HG02973 (cell line): ENCODE results near the gene RGL4.
"Not testable (repeated sequence)": the region's sequence is repeated elsewhere in the genome, so short reads cannot be mapped to it uniquely, and the experiment has no call there.

Experiments used
- ATAC-seq: cut with Tn5 transposase; IDR thresholded peaks from one replicate; pipeline ENCODE4 v1.9.1; 2021; ENCODE audit warnings: moderate library complexity; ENCODE audit not compliant: unreplicated experiment

RGL4 gene, protein sequence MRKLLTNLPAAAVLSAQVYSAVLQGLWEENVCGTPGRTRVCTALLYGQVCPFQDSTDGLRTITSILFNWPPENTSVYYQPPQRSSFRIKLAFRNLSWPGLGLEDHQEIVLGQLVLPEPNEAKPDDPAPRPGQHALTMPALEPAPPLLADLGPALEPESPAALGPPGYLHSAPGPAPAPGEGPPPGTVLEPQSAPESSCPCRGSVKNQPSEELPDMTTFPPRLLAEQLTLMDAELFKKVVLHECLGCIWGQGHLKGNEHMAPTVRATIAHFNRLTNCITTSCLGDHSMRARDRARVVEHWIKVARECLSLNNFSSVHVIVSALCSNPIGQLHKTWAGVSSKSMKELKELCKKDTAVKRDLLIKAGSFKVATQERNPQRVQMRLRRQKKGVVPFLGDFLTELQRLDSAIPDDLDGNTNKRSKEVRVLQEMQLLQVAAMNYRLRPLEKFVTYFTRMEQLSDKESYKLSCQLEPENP

DNA sequence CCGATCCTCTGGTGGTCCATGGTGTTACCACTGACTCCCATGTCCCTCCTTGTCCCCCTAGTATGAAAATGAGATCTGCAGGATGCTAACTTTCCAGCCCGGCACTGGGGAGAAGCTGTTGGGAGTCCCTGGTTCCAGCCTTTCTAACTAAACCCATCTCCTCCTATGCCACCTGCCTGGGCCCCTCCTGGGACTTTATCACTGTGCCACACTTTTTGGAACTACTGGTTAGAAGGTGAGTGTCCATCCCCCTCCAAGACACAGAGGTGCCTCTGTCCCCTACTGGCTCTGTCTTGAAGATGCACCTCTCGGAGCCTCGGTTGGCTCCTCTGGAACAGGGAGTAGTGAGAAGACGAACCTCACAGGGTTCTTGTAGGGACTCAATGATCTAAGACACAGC is at the start of gene RGL4:
RGL4 (plus strand) TSS at position 301 of the 400 bp plus-strand sequence. CDS start 1,018 bp downstream, outside the sequence.
- no peak for ATAC-seq

DNA sequence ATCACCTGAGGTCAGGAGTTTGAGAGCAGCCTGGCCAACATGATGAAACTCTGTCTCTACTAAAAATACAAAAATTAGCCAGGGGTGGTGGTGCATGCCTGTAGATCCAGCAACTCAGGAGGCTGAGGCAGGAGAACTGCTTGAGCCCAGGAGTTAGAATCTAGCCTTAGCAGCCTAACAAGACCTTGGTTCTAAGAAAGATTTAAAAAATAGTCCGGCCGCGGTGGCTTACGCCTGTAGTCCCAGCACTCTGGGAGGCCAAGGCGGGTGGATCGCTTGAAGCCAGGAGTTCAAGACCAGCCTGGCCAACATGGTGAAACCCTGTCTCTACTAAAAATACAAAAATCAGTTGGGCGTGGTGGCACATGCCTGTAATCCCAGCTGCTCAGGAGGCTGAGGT is 44.3 kb upstream of the RGL4 start:
- not testable (repeated sequence) for ATAC-seq

DNA sequence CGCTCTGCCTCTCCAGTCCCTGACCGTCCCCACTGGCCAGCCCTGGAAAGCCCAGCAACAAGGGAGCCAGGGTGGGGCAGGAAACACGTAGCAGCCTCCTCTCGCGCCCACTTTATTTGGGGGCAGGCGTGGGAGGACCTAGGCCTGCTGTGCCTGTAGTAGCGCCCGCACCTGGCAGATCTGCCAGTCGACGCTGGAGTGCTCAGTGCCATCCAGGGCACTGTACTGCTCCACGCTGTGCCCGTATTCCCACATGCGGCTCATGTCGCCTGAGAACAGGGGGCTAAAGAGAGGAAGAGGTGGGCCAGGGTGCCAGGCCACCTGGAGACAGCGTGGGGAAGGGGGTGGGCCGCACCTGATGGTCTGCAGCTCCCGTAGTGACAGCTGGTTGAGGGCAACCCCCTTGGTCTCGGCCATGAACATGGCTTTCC is 41.7 kb upstream of the RGL4 start:
- no peak for ATAC-seq

DNA sequence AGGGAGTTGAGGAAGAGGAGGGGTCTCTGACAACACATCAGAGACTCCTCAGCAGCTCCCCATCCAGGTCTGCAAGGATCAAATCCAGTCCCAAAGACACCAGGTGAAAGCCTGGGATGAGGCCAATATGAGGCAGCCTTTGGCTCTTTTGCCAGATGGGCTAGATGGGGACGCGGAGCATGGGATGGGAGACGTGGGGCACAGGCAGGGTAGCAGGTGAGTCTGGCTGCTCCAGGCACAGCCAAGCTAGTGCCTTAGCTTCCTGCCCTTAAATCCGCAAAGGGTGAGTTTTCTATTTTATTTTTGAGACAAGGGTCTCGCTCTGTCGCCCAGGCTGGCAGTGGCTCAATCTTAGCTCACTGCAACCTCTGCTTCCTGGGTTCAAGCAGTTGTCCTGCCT is 39.1 kb upstream of the RGL4 start:
- ATAC-seq = no peak

DNA sequence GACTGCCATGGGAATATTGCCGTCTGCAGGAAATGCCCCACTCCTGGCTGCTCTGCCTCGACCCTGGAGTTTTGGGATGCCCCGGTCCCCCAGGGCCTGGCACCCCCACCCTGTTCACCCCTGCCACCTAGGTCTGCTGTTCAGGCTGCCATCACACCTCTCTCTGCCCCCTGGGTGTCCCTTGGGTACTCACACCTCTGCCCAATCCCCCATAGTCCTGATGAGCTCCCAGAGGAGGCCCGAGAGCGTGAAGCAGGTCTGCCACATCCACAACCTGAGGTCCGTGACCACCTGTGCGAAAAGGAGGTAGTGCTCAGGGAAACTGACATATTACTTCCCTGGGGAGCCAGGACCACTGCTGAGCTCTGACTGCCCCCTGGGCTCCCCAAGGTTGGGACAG is 38.5 kb upstream of the RGL4 start:
- ATAC-seq = no peak

DNA sequence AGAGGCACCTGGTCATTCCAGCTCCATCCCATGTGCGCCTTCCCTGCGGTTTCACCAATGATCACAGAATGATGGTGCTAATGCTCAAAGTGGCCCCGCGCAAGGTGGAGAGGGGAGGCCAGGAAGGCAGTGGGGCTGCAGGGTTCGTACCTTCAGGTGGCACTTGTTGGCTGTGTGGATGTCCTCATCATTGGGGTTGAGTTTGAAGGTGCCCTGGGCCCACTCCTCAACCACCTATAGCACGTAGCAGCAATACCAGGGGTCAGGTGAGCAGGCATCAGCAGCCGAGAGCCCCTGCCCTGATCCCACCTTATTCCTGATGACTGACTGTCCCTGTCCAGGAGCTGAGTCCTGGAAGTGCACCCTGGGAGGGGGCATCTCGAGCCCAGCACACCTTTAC is 38.1 kb upstream of the RGL4 start:
- ATAC-seq = no peak

DNA sequence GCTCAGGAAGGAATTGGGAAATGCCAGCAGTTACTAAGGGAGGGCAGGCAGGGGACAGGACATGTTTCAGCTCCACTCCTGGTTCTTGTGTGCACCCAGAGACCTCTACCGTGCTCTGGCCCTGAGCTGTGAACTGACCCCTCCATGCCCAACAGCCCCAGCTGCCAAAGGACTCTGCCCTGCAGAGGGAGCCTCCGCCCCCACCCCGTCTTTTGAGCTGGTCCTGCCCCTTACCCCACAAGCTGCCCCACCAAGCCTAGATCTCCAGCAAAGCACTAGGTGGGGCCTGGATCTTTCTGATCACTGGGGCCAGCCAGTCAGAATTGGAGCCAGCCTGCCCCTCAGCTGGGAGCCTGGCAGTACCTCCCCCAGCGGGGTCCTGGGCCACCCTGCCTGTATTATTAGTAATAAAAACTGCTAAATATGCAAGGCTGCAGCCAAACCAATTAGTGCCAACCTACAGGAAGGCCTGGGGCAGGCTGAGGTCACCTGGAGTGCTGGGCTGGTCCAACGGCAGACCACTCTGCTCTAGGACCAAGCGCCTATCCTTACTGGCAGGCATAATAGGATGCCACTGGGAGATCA is 34.8 kb upstream of the RGL4 start:
- ATAC-seq = no peak

DNA sequence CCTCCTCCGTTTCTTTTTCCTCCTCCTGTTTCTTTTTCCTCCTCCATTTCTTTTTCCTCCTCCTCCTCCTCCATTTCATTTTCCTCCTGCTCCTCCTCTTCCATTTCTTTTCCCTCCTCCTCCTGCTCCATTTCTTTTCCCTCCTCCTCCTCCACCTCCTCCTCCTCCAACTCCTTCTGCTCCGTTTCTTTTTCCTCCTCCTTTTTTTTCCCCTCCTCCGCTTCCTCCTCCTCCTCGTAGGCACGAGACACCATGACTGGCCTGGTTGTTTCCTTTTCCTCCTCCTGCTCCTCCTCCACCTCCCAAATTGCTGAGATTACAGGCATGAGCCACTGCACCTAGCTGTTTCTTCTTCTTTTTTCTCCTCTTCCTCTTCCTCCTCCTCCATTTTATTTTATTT is 33.1 kb upstream of the RGL4 start:
- ATAC-seq = no peak

DNA sequence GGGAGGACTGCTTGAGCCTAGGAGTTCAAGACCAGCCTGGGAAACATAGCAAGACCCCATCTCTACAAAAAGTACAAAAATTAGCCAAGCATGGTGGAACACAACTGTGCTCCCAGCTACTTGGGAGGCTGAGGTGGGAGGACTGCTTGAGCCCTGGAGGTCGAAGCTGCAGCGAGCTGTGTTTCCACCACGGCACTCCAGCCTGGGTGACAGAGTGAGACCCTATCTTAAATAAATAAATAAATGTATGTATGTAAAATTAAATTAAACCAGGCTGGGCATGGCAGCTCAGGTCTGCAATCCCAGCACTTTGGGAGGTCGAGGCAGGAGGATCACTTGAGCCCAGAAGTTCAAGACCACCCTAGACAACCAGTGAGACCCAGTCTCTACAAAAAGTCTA is 30.4 kb upstream of the RGL4 start:
- ATAC-seq = not testable (repeated sequence)

DNA sequence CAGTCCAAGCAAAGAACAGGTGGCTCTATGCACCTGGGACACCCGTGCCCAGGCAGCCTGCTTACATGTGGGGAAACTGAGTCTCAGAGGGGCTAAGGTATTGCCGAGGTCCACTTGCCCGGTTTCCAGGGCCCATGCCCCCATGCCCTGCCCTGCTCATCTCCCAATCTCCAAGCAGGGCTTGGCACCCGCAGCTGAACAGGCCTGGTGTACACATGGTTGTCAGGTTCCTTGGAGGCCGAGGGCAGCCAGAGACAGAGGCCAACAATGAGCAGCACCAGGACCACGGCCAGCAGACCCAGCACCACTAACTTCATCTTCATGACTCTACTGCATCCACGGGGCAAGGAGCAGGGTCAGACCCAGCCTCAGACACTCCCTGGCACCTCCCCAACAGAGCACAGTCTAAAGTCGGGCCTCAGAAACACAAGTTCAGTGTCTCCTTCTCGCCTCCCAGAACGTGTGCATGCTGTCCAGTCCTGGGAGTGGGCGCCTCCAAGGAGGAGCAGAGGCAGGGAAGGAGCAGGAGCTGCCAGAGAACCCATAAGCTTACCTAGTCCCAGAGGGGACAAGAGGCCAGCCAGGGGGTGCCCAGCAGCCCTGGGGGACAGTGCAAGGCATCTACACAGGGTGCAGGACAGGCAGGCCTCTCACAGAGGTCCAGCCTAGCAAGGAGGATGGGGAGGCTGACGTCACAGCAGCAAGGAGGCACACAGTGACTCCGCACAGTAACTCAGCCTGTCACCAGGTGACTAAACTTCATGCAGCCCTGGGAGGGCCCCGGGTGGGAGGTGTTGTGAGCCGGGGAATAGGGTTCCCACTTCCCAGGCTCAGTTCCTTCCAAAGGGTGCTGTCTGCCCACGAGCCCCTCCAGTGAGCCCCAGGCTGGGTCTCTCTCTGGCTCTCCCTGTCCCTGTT is 20.2 kb upstream of the RGL4 start:
- no peak for ATAC-seq

DNA sequence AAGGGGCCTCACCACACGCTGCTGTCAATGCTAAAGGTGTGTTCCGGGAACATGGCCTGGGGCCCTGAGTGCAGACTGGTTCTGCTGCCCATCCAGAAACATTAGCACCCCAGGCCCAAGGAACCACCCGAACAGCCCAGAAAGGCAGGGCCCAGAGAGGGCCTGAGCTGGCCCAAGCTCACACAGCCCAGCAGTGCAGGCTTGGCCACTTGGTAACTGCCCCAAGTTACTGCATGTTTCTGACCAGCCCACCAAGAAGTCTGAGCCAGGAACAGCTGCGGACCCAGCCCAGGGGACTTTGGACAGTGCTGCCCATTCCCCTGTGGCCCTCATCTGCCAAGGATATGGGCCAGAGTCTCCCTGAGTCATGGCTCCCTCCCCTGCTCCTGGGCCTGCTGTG is 19.4 kb upstream of the RGL4 start:
- not testable (repeated sequence) for ATAC-seq

DNA sequence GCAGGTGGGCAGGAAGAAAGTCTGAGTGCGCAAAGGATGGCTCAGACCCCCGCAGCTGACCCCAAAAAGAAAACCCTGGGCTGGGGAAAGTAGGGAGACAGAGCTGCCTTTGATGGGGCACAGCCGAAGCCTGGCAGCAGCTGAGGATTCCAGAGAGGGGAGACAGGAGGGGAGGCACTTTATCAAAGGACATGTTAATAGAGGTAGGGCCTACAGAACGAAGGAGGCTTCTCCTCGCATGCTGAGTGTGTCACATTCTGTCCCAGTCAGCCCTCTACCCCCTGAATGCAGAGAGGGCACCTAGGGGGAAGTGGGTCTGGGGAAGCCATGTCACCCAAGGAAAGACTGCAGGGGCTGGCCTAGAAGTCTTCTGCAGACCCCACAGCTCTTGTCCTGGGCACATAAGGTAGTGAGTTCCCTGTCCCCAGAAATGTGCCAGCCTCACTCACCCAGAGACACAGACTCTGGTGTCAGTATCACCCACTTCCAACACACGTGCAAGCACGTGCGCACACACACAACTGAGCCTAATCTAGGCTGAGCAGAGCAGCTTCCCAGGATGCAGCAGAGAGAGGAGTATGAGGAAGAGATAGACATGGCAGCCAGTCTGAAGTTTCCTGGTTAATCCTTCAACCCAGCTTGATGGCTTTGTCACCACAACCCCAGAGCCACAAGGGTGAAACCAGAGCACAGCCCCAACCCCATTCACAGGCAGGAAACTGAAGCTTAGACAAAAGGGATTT is 18.3 kb upstream of the RGL4 start:
- ATAC-seq = not testable (repeated sequence)

DNA sequence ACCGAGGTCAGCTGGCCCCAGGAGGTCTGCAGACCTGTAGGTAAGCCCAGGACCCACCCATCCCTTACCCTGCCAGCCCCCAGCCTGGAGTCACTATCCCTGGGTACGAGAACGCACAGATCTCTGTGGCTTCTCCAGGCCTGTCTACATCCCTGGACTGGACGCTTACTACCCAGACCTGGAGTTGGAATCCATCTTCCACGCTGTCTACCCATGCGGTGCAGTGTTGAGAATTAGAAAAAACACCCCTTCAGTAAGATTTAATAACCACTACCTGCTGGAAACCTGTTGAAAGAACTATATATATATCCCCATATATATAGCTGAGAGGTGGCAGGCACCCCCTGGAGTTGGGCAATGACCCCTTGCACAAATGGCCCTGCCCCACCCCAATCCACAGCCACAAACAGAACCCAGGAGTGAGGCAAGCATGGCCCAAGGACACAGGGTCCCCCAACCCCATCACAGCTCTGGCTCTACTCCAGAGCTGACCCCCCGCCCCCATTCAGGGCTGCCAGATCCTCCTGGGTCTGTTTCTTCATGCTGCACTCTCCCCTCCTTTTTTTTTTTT is 17.7 kb upstream of the RGL4 start:
- no peak for ATAC-seq

DNA sequence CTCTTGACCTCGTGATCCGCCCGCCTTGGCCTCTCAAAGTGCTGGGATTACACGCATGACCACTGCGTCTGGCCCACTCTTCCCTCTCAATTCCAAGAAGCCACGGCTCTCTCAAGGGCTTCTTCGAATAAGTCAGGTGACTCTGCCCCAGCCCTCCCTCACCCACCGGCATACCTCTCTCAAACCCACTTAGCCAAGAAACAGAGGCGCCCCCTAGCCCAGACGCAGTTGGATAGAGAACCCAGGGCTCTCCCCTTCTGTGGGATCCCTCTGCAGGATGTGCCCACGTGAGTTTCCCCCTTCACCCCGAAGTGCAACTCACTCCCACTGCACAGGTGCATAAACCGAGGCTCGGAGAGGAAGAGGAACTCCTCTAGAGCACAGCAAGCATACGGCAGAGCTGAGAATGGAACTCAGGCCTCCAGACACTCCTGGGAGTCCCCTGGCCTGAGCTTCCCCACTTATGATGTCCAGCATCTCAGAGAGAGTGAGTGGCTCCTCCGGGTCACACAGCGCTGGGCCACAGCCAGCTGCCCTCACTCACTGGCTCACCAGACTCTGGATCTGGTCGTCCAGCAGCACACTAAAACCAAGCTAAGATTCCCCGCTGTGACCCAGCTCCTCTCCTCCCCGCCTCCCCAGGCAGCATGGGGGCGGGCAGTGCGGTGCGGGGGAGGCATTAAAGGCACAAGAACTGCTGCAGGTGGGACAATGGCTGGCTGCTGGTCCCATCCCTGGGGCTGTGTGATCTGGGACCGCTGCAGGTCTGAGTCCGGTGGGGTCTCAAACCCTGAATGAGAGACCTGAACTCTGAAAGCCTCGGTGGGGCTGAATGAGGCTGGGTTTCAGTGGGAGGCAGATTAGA is 16.8 kb upstream of the RGL4 start:
- ATAC-seq = no peak

DNA sequence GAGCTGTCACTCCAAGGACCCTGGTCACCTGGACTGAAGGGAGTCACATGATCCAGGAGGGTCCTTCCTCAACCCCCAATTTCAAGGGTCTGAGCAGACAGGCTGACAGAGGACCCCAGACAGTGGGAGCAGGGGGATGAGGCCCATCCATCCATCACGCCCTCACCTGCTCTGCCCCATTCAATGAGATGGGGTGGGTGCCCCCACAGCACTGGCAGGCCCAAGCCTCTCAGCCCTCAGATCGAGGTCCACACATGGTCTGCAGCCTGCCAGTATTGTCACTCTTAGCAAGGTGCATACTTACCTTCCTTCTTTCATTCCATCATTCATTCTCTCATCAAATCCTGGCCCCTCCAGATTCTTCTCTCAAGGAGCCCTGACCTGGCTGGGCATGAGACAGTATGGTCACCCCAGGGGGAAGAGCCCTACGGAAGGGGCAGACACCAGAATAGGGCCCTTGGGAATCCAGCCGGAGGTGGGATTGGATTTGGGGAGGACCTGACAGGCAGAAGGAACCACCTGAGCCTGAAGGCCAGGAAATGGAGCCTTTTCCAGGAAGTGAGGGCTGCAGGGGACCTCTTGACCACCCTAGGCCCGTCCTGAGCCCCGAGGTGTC is 15.8 kb upstream of the RGL4 start:
- not testable (repeated sequence) for ATAC-seq

DNA sequence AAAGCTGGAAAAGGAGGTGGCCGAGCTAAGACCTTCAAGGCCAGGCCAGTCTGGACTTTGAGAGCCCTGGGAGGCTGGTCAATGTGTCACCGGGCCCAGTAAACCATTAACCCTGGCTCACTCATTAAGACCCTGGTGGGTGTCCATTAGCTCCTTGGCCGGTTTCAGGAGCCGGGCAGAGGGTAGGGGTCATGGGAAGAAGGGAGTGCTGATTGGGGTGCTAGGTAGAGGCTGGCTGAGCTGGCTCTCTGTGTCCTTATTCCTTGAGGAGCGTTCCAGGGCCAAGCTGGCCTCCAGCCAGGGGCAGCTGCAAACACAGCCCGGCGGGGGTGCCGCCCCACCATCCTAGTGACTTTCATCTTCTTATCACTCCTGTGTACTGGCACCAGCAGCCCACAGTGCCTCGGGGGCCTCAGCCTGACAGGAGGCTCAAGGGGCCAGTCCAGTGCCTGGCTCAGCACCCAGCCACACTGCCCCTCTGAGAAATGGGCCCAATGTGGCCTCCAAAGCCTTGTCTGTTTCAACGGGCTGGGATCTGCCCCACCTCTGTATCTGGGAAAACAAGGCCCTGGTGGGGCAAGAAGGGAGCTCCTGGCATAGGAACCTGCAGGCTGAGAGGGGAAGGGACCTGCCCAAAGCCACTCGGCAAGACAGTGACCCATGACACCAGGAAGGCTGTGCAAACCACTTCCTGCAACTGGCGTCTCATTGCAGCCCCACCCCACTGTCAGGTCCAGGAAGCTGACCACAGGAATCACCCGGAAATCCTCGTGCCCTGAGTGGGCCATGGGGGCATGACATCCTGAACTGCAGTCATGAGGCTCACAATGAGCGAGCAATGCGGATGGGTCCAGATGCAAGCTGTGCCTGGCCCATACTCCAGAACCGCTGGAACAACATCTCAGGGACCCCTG is 15.1 kb upstream of the RGL4 start:
- ATAC-seq = no peak

DNA sequence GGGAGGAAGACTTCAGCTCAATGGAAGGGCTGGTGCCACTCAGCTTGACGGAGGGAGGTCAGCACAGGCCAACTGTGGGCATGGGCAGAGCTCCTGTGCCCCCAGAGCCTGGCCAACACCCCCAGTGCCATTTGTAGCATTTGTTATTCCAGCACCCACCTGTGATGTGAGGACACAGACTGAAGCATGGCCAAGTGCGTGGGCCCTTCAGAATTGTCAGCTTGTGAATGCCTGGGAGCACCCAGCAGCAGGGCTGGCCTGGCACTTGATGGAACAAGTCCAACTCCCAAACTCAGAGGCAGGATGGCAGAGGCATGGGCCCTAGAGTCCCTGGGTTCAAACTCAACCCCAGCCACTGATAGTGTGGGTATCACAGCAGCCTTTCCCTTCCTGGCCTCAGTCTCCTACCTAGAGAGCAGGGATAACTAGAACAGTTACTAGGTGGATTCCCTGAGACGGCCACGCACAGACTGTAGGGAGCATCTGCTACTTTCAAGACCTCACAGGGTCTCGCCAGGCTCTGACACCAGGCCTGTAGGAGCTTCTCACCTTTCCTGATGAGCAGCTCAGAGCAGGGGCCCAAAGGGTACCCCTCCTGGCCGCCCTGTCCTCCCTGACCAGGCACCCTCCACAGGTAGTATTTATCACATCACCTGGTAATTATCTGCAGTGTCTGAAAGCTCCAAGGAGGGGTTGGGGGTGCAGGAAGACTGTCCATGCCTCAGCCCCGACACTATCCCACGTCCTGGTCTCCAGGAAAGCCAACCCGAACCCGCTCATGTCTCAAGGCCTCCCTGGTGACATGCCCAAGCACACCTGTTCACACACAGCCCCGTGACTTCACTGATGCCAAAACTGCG is 13.7 kb upstream of the RGL4 start:
- not testable (repeated sequence) for ATAC-seq
